ENCODE data around the gene SLC16A2. TPM values are rescaled to one million over a fixed set of nuclear protein-coding genes. Genes with fewer than 3 reads are reported as not detected.

The SLC16A2 gene
- 34.5 TPM for total RNA-seq (2021; ENCODE audit: unreplicated experiment)
- polyA plus RNA-seq (2012; ENCODE audit: insufficient read length) = 19.5 TPM
- percentile 63 among the genes with signal in this experiment for Bru-seq, nascent RNA
- BruChase-seq, experiment 1, labeled RNA remaining after a 2-hour chase = percentile 61 among the genes with signal in this experiment
- BruChase-seq, experiment 2, labeled RNA remaining after a 6-hour chase = percentile 66 among the genes with signal in this experiment
- long read RNA-seq, full-length matches to known transcripts = 14 of 37 reads
- long read RNA-seq, partial matches to known transcripts = 17 of 37 reads
- long read RNA-seq, other reads (novel, unspliced or antisense) = 6 of 37 reads

- ATAC-seq (peak; percentile 73), DNase-seq (ENCODE audit: low read depth, low spot score) (no peak)
- peak within 1 kb of the TSS; percentile 61 to 71 for H3K4me3 ChIP-seq (ENCODE audit: low read depth in 2 of 2, low read length in 2 of 2)
- H3K4me1 ChIP-seq (ENCODE audit: control insufficient read depth, insufficient read depth, low read length) = peaks cover 7% of the 10 kb centered on the region
- in situ Hi-C loops (cut with HindIII; ENCODE audit: low pct_unique_long_range_greater_than_20kb, low sequenced_read_pairs) (no loop called here), intact Hi-C loops (cut with micrococcal nuclease; ENCODE audit: unreplicated experiment) (no loop called here)
- no peaks in the 10 kb centered on the region for H3K27me3 ChIP-seq (ENCODE audit: control insufficient read depth, insufficient read depth, low read length)
- CTCF ChIA-PET = interaction anchor here (0.6 kb wide), 1 partner anchor 33 kb away, joined by 9 read pairs; no protein-coding TSS in a partner anchor
- BruUV-seq (replicated peaks) = no TSS peak
- H3K9me3 ChIP-seq (ENCODE audit: control insufficient read depth, insufficient read depth, low read depth, low read length) = no peaks in the 10 kb centered on the region
- TF ChIP-seq REST (IDR thresholded peaks at IDR 0.05; ENCODE audit: insufficient read depth in 1 of 2, low read depth in 2 of 2, low read length in 1 of 2) = no peak
- 0 out of 2 replicates have a peak, but pooled peaks have one; percentile 32 for TF ChIP-seq SIN3A (IDR thresholded peaks at IDR 0.05; ENCODE audit: borderline replicate concordance, insufficient read depth, low read depth, low read length)
- TF ChIP-seq CTCF (IDR thresholded peaks at IDR 0.05) = no peak
- TF ChIP-seq POLR2AphosphoS5 (IDR thresholded peaks at IDR 0.05; ENCODE audit: low read depth, low read length) = no peak
- no peaks in the 10 kb centered on the region for H3K36me3 ChIP-seq (ENCODE audit: control insufficient read depth, insufficient read depth, low read length)
- H3K27ac ChIP-seq (ENCODE audit: low read length) = peak within 1 kb of the TSS; percentile 89
- POLR2A ChIA-PET = interaction anchor here (0.7 kb wide), 1 partner anchor 71 kb away, joined by 8 read pairs; no protein-coding TSS in a partner anchor
Observed at GRCh38 chrX:74421036-74421739, at the start of gene SLC16A2. Gene SLC16A2 (plus strand): TSS chrX:74421493. CDS start chrX:74421638, 145 bp downstream.

DNA sequence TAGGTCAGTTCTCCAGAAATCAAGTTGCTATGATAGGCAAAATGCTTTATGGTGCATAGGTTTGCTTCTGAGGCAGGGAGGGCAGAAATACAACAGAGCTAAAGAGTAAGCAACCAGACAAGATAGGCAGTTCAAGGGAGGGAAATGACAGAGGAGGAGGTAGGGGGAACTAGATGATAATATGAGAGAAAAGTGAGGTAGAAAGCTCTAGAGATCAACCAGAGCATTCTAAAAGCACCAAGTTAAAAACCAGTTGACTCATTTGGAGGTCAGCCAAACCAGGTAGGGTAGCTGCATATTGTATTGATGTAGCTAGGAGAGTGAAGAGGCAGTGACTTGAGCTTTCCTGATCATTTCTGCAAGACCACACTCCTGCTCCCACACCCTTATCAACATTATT, 49.0 kb upstream of the SLC16A2 start:
- no peak overlapping the region for H3K4me3 ChIP-seq (ENCODE audit: low read depth in 2 of 2, low read length in 2 of 2)
- DNase-seq (ENCODE audit: low read depth, low spot score) (no peak), ATAC-seq (no peak)
- no peaks in the 10 kb centered on the region for H3K4me1 ChIP-seq (ENCODE audit: control insufficient read depth, insufficient read depth, low read length)
- no peaks in the 10 kb centered on the region for H3K9me3 ChIP-seq (ENCODE audit: control insufficient read depth, insufficient read depth, low read depth, low read length)
- H3K36me3 ChIP-seq (ENCODE audit: control insufficient read depth, insufficient read depth, low read length) = no peaks in the 10 kb centered on the region
- in situ Hi-C loops (cut with HindIII; ENCODE audit: low pct_unique_long_range_greater_than_20kb, low sequenced_read_pairs) (no loop called here), intact Hi-C loops (cut with micrococcal nuclease; ENCODE audit: unreplicated experiment) (no loop called here)
- no peak overlapping the region for H3K27ac ChIP-seq (ENCODE audit: low read length)
- BruUV-seq (replicated peaks) = no TSS peak
- ChIA-PET POLR2A (no interaction called here), CTCF (interaction anchor here (0.9 kb wide), 1 partner anchor 11 kb away, joined by 3 read pairs; no protein-coding TSS in a partner anchor)
- TF ChIP-seq POLR2AphosphoS5 (IDR thresholded peaks at IDR 0.05; ENCODE audit: low read depth, low read length) (no peak), CTCF (IDR thresholded peaks at IDR 0.05) (no peak), REST (IDR thresholded peaks at IDR 0.05; ENCODE audit: insufficient read depth in 1 of 2, low read depth in 2 of 2, low read length in 1 of 2) (no peak), SIN3A (IDR thresholded peaks at IDR 0.05; ENCODE audit: borderline replicate concordance, insufficient read depth, low read depth, low read length) (no peak), TCF7L2 (IDR thresholded peaks at IDR 0.05; ENCODE audit: low read depth, low read length) (no peak)
- H3K27me3 ChIP-seq (ENCODE audit: control insufficient read depth, insufficient read depth, low read length) = no peaks in the 10 kb centered on the region

Data from Panc1 (cell line).